Measurements from ENCODE around the gene MMP19.

The MMP19 gene

DNA sequence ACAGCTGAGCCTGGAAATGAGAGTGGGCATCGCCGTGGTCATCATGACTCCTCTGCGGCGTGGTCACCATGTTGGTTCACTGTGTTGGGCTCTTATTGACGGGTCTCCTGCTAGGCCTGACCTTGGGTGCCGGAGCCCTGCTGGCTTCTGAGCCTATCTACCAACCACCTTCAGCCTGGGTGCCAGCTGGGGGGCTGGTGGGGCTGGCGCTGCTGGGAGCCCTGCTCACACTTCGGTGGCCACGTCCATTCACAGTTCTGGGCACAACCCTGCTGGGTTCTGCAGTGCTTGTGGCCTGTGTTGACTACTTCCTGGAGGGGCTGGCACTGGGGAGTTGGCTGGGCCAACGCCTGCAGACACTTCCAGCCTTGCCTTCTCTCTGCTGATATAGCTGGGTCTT lies 9.7 kb downstream of the MMP19 start:
- no peak for DNase-seq (ENCODE audit: low spot score)
- TF ChIP-seq CTCF (conservative IDR thresholded peaks at IDR 0.05; ENCODE audit: low read depth) = no peak
- POLR2A ChIA-PET (ENCODE audit: low non-redundant PET) = no interaction called here
- CTCF ChIA-PET = interaction anchor here (1.1 kb wide), 1 partner anchor 93 kb away, joined by 6 read pairs; no protein-coding TSS in a partner anchor
- H3K27ac ChIP-seq = peak overlapping the region; percentile 30

GRCh38 chr12:55831447-55831815 lies 11.3 kb downstream of the MMP19 start:
- TF ChIP-seq CTCF (conservative IDR thresholded peaks at IDR 0.05; ENCODE audit: low read depth) = no peak
- ChIA-PET POLR2A (ENCODE audit: low non-redundant PET) (no interaction called here), CTCF (no interaction called here)
- no peak for DNase-seq (ENCODE audit: low spot score)
- H3K27ac ChIP-seq = peak overlapping the region; percentile 96

- peak; percentile 42 for DNase-seq (ENCODE audit: low spot score)
- no peak for TF ChIP-seq CTCF (conservative IDR thresholded peaks at IDR 0.05; ENCODE audit: low read depth)
- H3K27ac ChIP-seq = peak overlapping the region; percentile 96
- ChIA-PET CTCF (interaction anchor here (1.0 kb wide), 1 partner anchor 95 kb away, joined by 4 read pairs; no protein-coding TSS in a partner anchor), POLR2A (ENCODE audit: low non-redundant PET) (interaction anchor here (1.8 kb wide), 1 partner anchor 95 kb away, joined by 20 read pairs; no protein-coding TSS in a partner anchor)
These were observed 11.9 kb downstream of the MMP19 start for GRCh38 chr12:55830601-55831446.

DNA sequence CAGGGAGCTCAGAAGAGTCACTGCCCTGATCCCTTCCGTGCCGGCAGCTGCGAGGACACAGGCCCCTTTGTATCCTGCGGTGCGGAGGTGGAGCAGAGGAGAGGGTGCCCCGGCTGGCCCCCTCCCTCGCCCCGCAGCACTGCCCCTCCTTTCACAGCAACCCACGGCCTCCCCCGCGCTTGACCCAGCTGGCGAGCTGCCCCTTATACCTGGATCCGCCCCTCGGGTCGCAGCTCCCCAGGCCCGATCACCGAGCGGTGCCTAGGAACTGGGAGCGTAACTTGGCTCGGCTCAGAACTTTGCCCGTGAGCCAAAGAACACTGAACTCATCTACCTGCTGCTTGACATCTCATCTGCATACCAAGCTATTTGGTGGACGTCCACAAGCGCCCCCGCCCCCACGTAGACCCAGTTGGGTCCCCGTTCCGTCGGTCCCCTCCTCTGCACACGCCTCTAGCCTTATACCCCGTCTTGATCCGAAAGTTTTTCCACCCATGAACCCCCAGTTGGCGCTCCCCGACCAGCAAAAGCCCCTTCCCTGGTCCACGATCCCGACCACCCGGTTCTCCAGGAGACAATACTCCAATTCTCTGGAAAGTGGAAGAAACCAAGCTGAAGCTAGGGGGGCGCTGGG lies 12.7 kb downstream of the MMP19 start:
- ChIA-PET CTCF (interaction anchor here (0.6 to 1.0 kb wide), 3 partner anchors 50 to 96 kb away, joined by 4 to 5 read pairs (median 4); no protein-coding TSS in a partner anchor), POLR2A (ENCODE audit: low non-redundant PET) (interaction anchor here (0.6 to 1.8 kb wide), 5 partner anchors 12 to 548 kb away, joined by 3 to 20 read pairs (median 7); partner anchors contain the start of genes ORMDL2 and SARNP)
- DNase-seq (ENCODE audit: low spot score) = peak; percentile 30
- no peak for TF ChIP-seq CTCF (conservative IDR thresholded peaks at IDR 0.05; ENCODE audit: low read depth)
- peak overlapping the region; percentile 96 for H3K27ac ChIP-seq

DNA sequence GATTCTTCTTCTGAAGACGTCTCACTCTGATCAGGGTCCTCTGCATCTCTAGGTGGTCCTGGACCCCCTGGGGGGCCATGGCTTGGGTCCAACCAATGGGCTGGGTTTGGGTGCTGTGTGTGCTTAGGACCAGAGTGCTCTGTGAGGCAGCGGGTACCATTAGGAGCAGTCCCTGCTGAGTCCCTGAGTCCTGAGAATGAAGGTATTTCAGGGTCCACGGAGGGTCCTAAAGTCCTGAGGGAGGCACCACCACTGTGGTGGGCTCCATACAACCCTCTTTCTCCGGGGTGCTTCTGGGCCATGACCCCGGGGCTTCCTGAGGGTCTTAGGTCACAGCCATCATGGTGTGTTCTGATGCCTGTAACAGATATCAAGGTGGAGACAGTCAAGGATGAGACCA lies 14.4 kb downstream of the MMP19 start:
- DNase-seq (ENCODE audit: low spot score) = no peak
- H3K27ac ChIP-seq = peak overlapping the region; percentile 96
- POLR2A ChIA-PET (ENCODE audit: low non-redundant PET) = no interaction called here
- TF ChIP-seq CTCF (conservative IDR thresholded peaks at IDR 0.05; ENCODE audit: low read depth) = no peak
- CTCF ChIA-PET = interaction anchor here (0.5 kb wide), 1 partner anchor 184 kb away, joined by 3 read pairs; no protein-coding TSS in a partner anchor

DNA sequence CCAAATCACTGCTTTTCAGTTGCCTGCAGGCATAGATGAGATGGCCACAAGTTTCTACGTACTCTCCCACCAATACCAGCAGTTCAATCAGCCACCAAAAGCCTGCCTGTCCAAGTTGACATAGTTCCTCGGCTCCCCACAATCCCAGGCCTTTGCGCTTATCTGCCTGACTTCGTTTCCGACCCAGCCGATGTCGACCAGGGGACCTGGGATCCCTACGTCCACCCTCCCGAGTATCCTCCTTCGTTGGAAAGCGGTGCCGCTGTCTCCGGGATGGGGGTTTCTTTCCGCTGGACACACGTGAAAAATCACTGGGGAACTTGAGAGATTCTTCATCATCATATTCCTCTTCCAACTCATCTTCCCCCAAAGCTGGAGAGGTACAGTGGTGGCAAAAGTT lies 14.9 kb downstream of the MMP19 start:
- H3K27ac ChIP-seq = peak overlapping the region; percentile 96
- CTCF ChIA-PET = no interaction called here
- no peak for DNase-seq (ENCODE audit: low spot score)
- POLR2A ChIA-PET (ENCODE audit: low non-redundant PET) = no interaction called here
- TF ChIP-seq CTCF (conservative IDR thresholded peaks at IDR 0.05; ENCODE audit: low read depth) = no peak

Measured in RWPE1 (cell line).